ENCODE measurements around the gene STPG2. TPM values are rescaled to one million over a fixed set of nuclear protein-coding genes. Genes with fewer than 3 reads are reported as not detected.

STPG2 gene
- total RNA-seq, 3 donors from 2014 or later (not counting 1 experiment from before 2014, with no cell fraction given): 0.23 TPM; not detected in 2

DNA sequence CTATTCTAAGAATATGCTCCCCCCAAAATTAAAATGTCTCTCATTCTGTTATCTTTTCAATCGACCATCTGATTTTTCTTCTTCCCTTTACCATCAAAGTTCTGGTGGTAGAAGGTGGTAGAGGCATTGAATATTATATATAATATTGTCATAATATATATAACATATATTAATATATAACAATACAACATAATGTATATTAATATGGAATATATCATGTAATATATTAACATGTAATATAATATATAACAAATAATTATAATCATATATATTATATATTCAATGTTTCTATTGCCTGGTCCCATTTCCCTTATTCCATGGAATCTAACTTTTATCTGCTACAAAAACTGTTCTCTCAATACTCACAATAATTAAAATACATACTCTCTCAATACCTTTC lies 40.6 kb downstream of the STPG2 start:
- DNase-seq (no peak), ATAC-seq (no peak)
- Mint-ChIP-seq H3K9me3 (no peaks in the 10 kb centered on the region), H3K4me1 (no peaks in the 10 kb centered on the region), H3K27me3 (ENCODE audit: low read depth in 2 of 2) (peaks cover 10 to 26% of the 10 kb centered on the region in 2 donors), H3K4me3 (no peak overlapping the region), H3K36me3 (no peaks in the 10 kb centered on the region), H3K27ac (no peak overlapping the region)
- H3K4me1 ChIP-seq (ENCODE audit: control insufficient read depth, insufficient read depth, low read length): no peaks in the 10 kb centered on the region
- intact Hi-C loops (cut with micrococcal nuclease): no loop called here
- WGBS (ENCODE audit: insufficient coverage): no CpG with 5 or more reads among the region's 1 CpG
- no peaks in the 10 kb centered on the region for H3K9me3 ChIP-seq (ENCODE audit: control insufficient read depth, insufficient read depth, low read length)
- no peak for TF ChIP-seq CTCF (IDR thresholded peaks at IDR 0.05)
- H3K36me3 ChIP-seq (ENCODE audit: control insufficient read depth, insufficient read depth, low read length): no peaks in the 10 kb centered on the region
- no peak overlapping the region for H3K4me3 ChIP-seq (ENCODE audit: low read length)
- no peak overlapping the region for H3K27ac ChIP-seq (ENCODE audit: low read length)
- no peaks in the 10 kb centered on the region for H3K27me3 ChIP-seq (ENCODE audit: control insufficient read depth, insufficient read depth, low read length)

DNA sequence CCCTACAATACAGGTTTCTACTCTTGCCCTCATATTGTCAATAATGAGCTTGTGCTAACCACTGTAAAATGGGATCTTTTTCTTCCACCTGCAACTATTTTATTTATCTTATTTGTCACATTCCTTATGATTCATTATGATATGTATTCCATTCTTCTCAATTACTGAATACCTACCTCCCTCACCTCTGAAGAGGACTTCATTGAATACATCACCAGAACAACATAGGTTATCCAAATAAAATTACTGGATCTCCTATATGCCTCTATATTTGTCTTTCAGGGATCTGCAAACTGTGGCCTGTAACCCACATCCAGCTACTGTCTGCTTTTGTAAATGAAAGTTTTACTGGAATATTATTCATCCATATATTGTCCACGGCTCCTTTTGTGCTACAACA lies 41.3 kb downstream of the STPG2 start:
- no peaks in the 10 kb centered on the region for H3K36me3 Mint-ChIP-seq
- no peak for ATAC-seq

DNA sequence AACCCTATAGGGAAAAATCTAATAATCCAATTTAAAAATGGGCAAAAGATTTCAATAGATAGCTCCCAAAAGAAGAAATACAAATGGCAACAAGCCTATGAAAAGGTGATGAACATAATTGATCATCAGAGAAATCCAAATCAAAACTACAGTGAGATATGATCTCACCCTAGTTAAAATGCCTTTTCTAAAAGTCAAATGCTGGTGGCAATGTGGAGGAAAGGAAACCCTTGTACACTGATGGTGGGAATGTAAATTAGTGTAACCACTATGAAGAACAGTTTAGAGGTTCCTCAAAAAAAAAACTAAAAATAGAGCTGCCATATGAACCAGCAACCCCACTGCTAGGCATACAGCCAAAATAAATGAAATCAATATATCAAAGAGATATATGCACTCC lies 44.5 kb downstream of the STPG2 start:
- Histone ChIP-seq H3K9me3 (ENCODE audit: control insufficient read depth, insufficient read depth, low read length) (no peaks in the 10 kb centered on the region), H3K27me3 (ENCODE audit: control insufficient read depth, insufficient read depth, low read length) (no peaks in the 10 kb centered on the region), H3K36me3 (ENCODE audit: control insufficient read depth, insufficient read depth, low read length) (no peaks in the 10 kb centered on the region), H3K4me1 (ENCODE audit: control insufficient read depth, insufficient read depth, low read length) (no peaks in the 10 kb centered on the region), H3K4me3 (ENCODE audit: low read length) (no peak overlapping the region), H3K27ac (ENCODE audit: low read length) (no peak overlapping the region)
- ATAC-seq: no peak
- intact Hi-C loops (cut with micrococcal nuclease): no loop called here
- DNase-seq: no peak
- TF ChIP-seq CTCF (IDR thresholded peaks at IDR 0.05): no peak
- H3K36me3 Mint-ChIP-seq: peaks cover 7% of the 10 kb centered on the region
- no peak overlapping the region for H3K4me3 Mint-ChIP-seq
- H3K27ac Mint-ChIP-seq: no peak overlapping the region
- H3K9me3 Mint-ChIP-seq: peaks cover 6 to 7% of the 10 kb centered on the region in 2 donors
- H3K27me3 Mint-ChIP-seq (ENCODE audit: low read depth in 2 of 2): peaks cover 5 to 27% of the 10 kb centered on the region in 2 donors
- no peaks in the 10 kb centered on the region for H3K4me1 Mint-ChIP-seq

More for the DNA sequence above, 41.3 kb downstream of the STPG2 start:
- no peak overlapping the region for H3K4me3 ChIP-seq (ENCODE audit: low read length)
- no peak overlapping the region for H3K27ac Mint-ChIP-seq
- H3K9me3 ChIP-seq (ENCODE audit: control insufficient read depth, insufficient read depth, low read length): no peaks in the 10 kb centered on the region
- no peaks in the 10 kb centered on the region for H3K36me3 ChIP-seq (ENCODE audit: control insufficient read depth, insufficient read depth, low read length)
- no peak overlapping the region for H3K27ac ChIP-seq (ENCODE audit: low read length)
- peaks cover 6 to 19% of the 10 kb centered on the region in 2 donors for H3K27me3 Mint-ChIP-seq (ENCODE audit: low read depth in 2 of 2)
- H3K4me1 Mint-ChIP-seq: no peaks in the 10 kb centered on the region
- intact Hi-C loops (cut with micrococcal nuclease): no loop called here
- H3K4me1 ChIP-seq (ENCODE audit: control insufficient read depth, insufficient read depth, low read length): no peaks in the 10 kb centered on the region
- no CpG with 5 or more reads among the region's 1 CpG for WGBS (ENCODE audit: insufficient coverage)
- no peak overlapping the region for H3K4me3 Mint-ChIP-seq
- no peak for TF ChIP-seq CTCF (IDR thresholded peaks at IDR 0.05)
- H3K9me3 Mint-ChIP-seq: no peaks in the 10 kb centered on the region
- no peaks in the 10 kb centered on the region for H3K27me3 ChIP-seq (ENCODE audit: control insufficient read depth, insufficient read depth, low read length)
- DNase-seq: no peak

DNA sequence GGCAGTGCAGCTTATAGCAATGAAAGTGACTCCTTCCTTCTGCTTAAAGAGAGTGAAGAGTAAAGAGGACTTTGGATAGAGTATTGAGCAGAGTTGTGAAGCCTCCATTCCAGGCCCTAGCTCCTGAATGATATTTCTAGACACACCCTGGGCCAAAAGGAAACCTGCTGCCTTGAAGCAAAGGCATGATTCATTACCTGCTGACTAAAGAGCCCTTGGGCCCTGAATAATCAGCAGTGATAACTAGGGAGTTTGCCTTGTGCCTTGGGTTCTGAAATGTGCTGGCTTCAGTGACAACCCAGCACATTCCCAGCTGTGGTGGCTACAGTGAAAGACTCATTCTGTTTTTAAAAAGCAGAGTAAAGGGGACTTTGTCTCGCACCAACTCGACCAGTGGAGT lies 49.2 kb downstream of the STPG2 start:
- DNase-seq: no peak

More for the DNA sequence above, 49.2 kb downstream of the STPG2 start:
- 94% methylated on average over 2 of the region's 2 CpGs for WGBS (ENCODE audit: insufficient coverage)
- intact Hi-C loops (cut with micrococcal nuclease): no loop called here
- peaks cover 6 to 7% of the 10 kb centered on the region in 2 donors for H3K9me3 Mint-ChIP-seq
- Histone ChIP-seq H3K4me1 (ENCODE audit: control insufficient read depth, insufficient read depth, low read length) (no peaks in the 10 kb centered on the region), H3K27me3 (ENCODE audit: control insufficient read depth, insufficient read depth, low read length) (no peaks in the 10 kb centered on the region), H3K9me3 (ENCODE audit: control insufficient read depth, insufficient read depth, low read length) (no peaks in the 10 kb centered on the region), H3K27ac (ENCODE audit: low read length) (no peak overlapping the region), H3K36me3 (ENCODE audit: control insufficient read depth, insufficient read depth, low read length) (no peaks in the 10 kb centered on the region), H3K4me3 (ENCODE audit: low read length) (no peak overlapping the region)
- H3K4me3 Mint-ChIP-seq: no peak overlapping the region
- H3K27ac Mint-ChIP-seq: no peak overlapping the region
- TF ChIP-seq CTCF (IDR thresholded peaks at IDR 0.05): no peak
- peaks cover 7% of the 10 kb centered on the region for H3K36me3 Mint-ChIP-seq
- no peak for ATAC-seq
- H3K4me1 Mint-ChIP-seq: no peaks in the 10 kb centered on the region
- H3K27me3 Mint-ChIP-seq (ENCODE audit: low read depth in 2 of 2): peaks cover 12 to 21% of the 10 kb centered on the region in 2 donors
